ENCODE data around the gene TSPAN4. TPM values are rescaled to one million over a fixed set of nuclear protein-coding genes. Genes with fewer than 3 reads are reported as not detected.
A peak's percentile ranks its signal among the peaks of the same experiment; 100 is the strongest.

Gene TSPAN4
- total RNA-seq, 1 donor from 2014 or later, result 56.7 TPM

DNA sequence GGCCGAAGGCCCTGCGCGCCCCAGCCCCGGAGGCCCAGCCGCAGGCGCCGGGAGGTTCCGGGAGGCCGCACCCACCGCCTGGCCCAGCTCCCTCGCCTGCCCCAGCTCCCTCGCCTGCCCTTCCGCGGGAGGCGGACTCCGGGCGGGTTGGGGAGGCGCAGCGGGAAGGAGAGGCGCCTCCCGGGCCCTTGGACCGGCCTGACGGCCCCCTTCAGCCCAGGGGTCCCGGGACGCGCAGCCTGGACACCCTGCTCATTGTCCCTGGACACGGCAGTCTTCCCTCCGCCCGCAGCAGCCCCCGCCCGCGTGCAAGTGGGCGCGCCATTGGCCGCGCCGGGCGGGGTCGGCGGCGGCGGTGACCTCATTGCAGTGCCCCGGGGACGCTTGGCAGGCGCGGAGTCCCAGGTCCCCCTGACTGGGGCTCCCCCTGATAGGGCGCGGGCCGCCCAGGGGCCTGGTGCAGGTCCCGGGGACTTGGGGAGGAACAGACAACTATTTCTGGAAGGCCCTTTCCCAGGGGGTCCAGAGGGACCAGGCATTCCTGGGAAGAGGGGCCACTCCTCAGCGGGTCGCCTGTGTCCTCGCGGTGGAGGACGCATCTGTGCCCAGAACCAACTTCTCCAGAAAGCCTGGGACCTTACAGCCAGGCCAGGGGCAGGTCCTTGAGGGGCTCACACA is 9.4 kb upstream of the TSPAN4 start:
- DNase-seq (ENCODE audit: low read depth), result peak; percentile 76

DNA sequence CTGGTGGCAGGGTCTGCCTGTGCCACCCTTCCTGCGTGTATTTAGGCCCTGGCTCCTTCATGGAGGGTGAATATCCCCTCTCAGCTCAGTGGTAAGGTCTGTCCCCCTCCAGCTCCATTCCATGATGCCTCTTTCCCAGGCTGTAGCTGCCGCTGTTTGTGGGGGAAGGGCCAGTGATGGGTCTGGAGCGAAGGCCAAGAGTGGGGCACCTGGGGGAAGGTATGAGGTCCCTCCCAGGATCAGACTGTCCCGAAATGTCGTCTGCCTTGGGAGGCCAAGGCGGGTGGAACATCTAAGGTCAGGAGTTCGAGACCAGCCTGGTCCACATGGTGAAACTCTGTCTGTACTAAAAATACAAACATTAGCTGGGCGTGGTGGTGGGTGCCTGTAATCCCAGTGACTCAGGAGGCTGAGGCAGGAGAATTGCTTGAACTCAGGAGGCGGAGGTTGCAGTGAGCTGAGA is 8.8 kb upstream of the TSPAN4 start:
- peak; percentile 63 for DNase-seq (ENCODE audit: low read depth)

DNA sequence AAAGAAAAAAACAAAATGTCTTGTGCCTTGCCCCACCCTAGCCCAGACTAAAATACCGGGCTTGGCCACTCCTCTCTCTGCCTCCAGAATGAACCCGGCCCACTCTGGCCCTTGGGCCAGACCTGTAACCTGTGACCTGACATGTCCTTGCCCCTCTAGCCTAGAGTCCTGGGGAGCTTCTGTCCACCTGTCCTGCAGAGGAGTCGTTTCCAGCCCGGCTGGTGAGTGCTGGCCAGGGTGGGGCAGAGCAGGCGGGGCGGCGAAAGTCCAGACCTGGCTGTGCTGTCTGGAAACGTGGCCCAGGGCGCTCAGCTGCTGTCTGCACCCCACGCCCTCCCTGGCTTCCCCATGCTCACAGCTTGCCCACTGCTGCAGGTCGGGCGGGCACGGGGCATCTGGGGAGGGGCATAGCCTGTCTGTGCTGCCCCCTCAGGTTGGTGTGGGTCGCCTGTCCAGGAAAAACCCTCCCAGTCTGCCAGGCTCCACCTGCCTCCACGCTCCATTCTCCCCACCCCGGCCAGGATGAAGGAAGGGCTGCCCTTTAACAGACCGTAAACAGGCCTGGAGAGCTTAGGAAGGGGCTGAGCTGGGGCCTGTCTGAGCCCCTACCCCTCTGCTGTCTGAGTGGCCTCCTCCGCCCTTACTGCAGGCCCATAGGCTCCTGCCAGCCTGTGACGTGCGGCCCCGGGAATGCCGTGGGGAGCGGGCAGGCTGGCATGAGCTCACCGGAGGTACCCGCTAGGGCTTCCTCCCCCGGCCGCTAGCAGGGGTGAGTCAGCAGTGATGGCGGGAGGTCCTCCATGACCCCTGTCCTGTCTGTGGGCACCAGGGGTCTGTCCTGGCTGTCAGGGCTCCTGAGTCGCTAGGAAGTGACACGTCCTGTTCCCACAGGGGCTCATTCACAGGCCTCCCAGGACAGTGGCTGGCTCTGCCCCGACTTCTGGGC is 8.0 kb upstream of the TSPAN4 start:
- peak; percentile 95 for DNase-seq (ENCODE audit: low read depth)

- DNase-seq (ENCODE audit: low read depth), result no peak
Observed at GRCh38 chr11:836274-836673, 6.4 kb upstream of the TSPAN4 start.

GRCh38 chr11:836700-837099 is 6.0 kb upstream of the TSPAN4 start:
- DNase-seq (ENCODE audit: low read depth), result no peak

- no peak for DNase-seq (ENCODE audit: low read depth)
Observed at GRCh38 chr11:837189-837989, 5.3 kb upstream of the TSPAN4 start.

DNA sequence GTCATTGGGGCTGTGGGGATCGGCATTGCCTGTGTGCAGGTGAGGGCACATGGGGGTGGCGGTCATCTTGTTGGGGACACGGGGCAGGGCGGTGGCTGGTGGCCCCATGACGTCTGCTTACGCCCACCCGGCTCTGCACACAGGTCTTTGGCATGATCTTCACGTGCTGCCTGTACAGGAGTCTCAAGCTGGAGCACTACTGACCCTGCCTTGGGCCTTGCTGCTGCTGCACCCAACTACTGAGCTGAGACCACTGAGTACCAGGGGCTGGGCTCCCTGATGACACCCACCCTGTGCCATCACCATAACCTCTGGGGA is 4.7 kb upstream of the TSPAN4 start:
- no peak for DNase-seq (ENCODE audit: low read depth)

DNA sequence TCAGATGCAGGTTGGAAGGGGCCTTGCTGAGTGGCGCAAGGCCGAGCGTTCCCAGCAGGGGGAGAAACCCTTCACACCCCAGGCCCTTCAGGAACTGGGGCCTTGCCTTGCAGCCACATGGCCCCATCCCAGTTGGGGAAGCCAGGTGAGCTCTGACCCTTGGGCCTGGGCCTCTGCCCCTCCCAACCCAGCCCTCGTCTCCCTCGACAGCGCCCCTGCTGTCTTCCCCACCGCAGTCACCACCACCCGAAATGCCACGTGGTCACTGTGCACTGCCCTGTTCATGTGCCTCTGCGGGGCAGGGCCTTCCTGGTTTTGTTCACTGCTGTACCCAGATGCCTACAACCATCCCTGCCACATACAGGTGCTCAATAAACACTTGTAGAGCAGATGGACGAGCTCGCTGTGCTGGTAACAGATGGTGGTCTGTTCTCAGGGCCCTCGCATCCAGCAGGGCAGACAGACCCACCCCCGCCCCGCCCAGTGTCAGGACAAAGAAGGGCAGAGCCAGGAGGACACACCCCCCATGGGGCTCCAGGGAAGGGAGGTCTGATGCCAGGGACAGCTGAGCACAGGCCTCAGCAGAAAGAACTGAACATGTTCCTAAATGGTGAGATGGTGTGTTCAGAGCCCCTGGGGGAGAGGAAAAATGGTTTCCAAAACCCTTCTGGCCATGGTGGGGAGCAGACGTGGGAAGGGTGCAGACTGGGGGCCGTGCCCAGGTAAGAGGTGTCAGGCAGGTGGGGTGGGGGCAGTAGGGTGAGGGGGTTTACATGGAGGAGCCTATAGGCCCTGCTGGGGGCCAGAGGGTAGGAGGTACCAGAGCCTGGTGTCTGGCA is 4.0 kb upstream of the TSPAN4 start:
- DNase-seq (ENCODE audit: low read depth), result peak; percentile 86

GRCh38 chr11:839280-839623 is 3.4 kb upstream of the TSPAN4 start:
- no peak for DNase-seq (ENCODE audit: low read depth)

GRCh38 chr11:839875-840617 is 2.6 kb upstream of the TSPAN4 start:
- peak; percentile 49 for DNase-seq (ENCODE audit: low read depth)

DNA sequence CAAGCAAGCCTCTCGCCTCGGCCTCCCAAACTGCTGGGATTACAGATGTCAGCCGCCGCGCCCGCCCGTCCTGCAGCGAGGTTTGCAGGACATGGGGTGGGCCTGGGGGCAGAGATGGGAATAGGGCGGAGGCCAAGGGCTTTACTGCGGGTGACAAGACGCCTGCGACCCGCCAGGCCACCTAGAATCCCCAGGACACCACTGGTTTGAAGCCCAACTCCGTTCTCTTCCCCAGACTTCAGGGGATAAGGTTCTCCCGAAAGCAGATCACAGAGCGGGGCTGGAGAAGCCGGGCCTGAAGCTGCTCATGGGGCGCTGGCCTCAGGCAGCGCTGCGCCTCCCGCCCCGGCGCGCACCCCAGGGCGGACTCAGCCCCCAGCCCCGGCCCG is 677 bp upstream of the TSPAN4 start:
- DNase-seq (ENCODE audit: low read depth), result no peak

- DNase-seq (ENCODE audit: low read depth), result no peak
Observed at GRCh38 chr11:843086-843734, 558 bp downstream of the TSPAN4 start.

GRCh38 chr11:843818-844692 is 1.4 kb downstream of the TSPAN4 start:
- DNase-seq (ENCODE audit: low read depth), result peak; percentile 91

GRCh38 chr11:844693-845644 is 2.3 kb downstream of the TSPAN4 start:
- peak; percentile 85 for DNase-seq (ENCODE audit: low read depth)

- DNase-seq (ENCODE audit: low read depth), result no peak
Observed at GRCh38 chr11:845872-846495, 3.3 kb downstream of the TSPAN4 start.

GRCh38 chr11:846496-847098 is 3.9 kb downstream of the TSPAN4 start:
- no peak for DNase-seq (ENCODE audit: low read depth)

GRCh38 chr11:847876-848275 is 5.2 kb downstream of the TSPAN4 start:
- DNase-seq (ENCODE audit: low read depth), result no peak
